ENCODE results near the gene POLDIP3.

Gene POLDIP3

GRCh38 chr22:42586381-42586780, 28.3 kb downstream of the POLDIP3 start:
- TF ChIP-seq REST (IDR thresholded peaks at IDR 0.05; ENCODE audit: insufficient read depth in 1 of 2, low read depth in 2 of 2, low read length in 2 of 2) (no peak), SIN3A (IDR thresholded peaks at IDR 0.05; ENCODE audit: borderline replicate concordance, insufficient read depth, low read length) (no peak), FOXP2 (optimal IDR thresholded peaks at IDR 0.05; ENCODE audit: borderline replicate concordance, extremely low read depth, extremely low read length, insufficient read depth) (no peak), TAF1 (IDR thresholded peaks at IDR 0.05; ENCODE audit: borderline replicate concordance, insufficient read depth, low read length) (no peak), POLR2AphosphoS5 (IDR thresholded peaks at IDR 0.05; ENCODE audit: low read depth, low read length) (no peak)

- TF ChIP-seq REST (IDR thresholded peaks at IDR 0.05; ENCODE audit: insufficient read depth in 1 of 2, low read depth in 2 of 2, low read length in 2 of 2) (no peak), SIN3A (IDR thresholded peaks at IDR 0.05; ENCODE audit: borderline replicate concordance, insufficient read depth, low read length) (no peak), FOXP2 (optimal IDR thresholded peaks at IDR 0.05; ENCODE audit: borderline replicate concordance, extremely low read depth, extremely low read length, insufficient read depth) (no peak), TAF1 (IDR thresholded peaks at IDR 0.05; ENCODE audit: borderline replicate concordance, insufficient read depth, low read length) (no peak), POLR2AphosphoS5 (IDR thresholded peaks at IDR 0.05; ENCODE audit: low read depth, low read length) (no peak)
Measured at GRCh38 chr22:42585096-42585495, 29.6 kb downstream of the POLDIP3 start.

GRCh38 chr22:42584364-42584940, 30.2 kb downstream of the POLDIP3 start:
- no peak for TF ChIP-seq REST (IDR thresholded peaks at IDR 0.05; ENCODE audit: insufficient read depth in 1 of 2, low read depth in 2 of 2, low read length in 2 of 2)

GRCh38 chr22:42582987-42583386, 31.7 kb downstream of the POLDIP3 start:
- no peak for TF ChIP-seq POLR2AphosphoS5 (IDR thresholded peaks at IDR 0.05; ENCODE audit: low read depth, low read length)

GRCh38 chr22:42581762-42582716, 32.6 kb downstream of the POLDIP3 start:
- peak; percentile 60; the same call in 1 of the 2 replicates for TF ChIP-seq TAF1 (IDR thresholded peaks at IDR 0.05; ENCODE audit: borderline replicate concordance, insufficient read depth, low read length)
- TF ChIP-seq REST (IDR thresholded peaks at IDR 0.05; ENCODE audit: insufficient read depth in 1 of 2, low read depth in 2 of 2, low read length in 2 of 2), result no peak
- peak; percentile 83 for TF ChIP-seq POLR2AphosphoS5 (IDR thresholded peaks at IDR 0.05; ENCODE audit: low read depth, low read length)
- TF ChIP-seq SIN3A (IDR thresholded peaks at IDR 0.05; ENCODE audit: borderline replicate concordance, insufficient read depth, low read length), result no peak

Data from PFSK-1 (cell line).